ENCODE data around the gene MAN2A2.
"Not testable (repeated sequence)": the region's sequence is repeated elsewhere in the genome, so short reads cannot be mapped to it uniquely, and the experiment has no call there.

MAN2A2 gene

GRCh38 chr15:90922712-90923322 is 19.7 kb downstream of the MAN2A2 start:
- not testable (repeated sequence) for DNase-seq

DNA sequence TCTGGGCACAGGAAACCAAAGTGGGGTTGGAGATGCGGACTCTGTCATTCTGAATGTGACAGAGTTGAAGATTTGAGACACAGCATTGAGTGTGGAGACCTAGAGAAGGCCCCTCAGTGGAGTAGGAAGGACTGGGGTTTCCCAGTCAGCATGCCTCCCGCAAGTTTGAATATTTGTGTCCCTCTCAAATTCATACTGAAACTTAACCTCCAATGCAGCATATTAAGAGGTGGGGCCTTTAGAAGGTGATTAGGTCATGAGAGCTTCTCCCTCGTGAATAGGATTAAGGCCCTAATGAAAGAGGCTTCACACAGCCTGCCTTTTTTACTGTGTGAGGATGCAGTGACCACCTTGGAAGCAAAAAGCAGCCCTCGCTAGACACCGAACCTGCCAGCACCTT is 21.3 kb downstream of the MAN2A2 start:
- DNase-seq = no peak

DNA sequence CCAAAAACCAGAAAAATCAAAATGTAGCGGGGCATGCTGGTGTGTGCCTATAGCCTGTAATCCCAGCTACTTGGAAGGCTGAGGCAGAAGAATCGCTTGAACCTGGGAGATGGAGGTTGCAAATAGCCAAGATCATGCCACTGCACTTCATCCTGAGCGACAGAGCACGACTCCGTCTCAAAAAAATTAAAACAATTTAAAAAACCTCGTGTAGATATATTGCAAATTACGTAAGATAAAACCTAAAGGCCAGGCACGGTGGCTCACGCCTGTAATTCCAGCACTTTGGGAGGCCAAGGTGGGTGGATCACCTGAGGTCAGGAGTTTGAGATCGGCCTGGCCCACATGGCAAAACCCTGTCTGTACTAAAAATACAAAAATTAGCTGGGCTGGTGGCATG is 23.7 kb downstream of the MAN2A2 start:
- DNase-seq = not testable (repeated sequence)

DNA sequence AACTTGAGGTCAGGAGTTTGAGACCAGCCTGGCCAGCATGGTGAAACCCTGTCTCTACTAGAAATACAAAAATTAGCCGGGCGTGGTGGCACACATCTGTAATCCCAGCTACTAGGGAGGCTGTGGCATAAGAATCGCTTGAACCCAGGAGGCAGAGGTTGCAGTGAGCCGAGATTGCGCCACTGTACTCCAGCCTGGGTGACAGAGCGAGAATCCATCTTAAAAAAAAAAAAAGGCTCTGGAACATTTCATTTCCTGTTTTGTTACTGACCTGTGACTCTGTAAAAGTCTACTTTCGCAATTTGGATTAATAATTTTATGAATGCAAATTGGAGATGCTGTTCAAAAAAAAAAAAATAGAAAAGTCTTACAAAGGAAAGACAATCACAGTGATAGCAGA is 25.0 kb downstream of the MAN2A2 start:
- not testable (repeated sequence) for DNase-seq

GRCh38 chr15:90929246-90930019 is 26.3 kb downstream of the MAN2A2 start:
- DNase-seq = no peak

DNA sequence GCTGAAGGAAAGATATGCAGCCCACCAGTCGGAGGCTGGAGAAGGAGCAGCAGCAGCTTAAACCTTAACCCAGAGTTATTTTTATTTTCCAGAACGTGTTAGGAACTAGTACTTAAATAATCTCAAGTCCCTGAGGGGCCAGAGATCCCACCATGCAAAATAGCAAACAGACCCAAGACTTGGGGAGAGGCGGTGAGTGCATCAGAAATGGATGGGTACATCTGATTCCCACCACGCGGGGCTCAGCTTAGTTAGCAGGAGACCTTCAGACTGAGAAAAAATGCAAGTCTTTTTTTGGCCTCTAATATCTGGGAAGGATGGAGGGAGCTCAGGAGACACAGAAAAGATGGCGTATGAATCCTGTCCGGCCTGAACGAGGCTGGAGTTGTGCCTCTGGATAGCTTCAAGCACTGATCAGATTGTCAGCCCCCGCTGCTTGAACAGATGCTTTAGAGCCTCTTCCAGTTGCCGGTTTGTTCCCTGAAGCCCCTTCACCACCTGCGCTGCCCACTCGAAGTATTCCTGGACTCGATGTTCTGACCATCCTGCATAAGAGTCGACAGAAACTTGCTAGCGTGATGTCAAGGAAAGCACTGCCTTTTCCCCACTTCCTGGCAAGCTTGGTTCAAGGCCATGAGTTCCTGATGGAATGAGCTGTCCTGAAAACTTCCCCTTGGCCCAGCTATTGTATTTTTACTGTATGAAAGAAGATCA is 27.9 kb downstream of the MAN2A2 start:
- DNase-seq = no peak

GRCh38 chr15:90931575-90931827 is 28.4 kb downstream of the MAN2A2 start:
- no peak for DNase-seq

- peak; percentile 88 for DNase-seq
These were observed 28.9 kb downstream of the MAN2A2 start, which contains the start of gene HDDC3 for GRCh38 chr15:90931828-90932659. HDDC3 (minus strand) TSS chr15:90932549; CDS start chr15:90932540, 9 bp downstream.

DNA sequence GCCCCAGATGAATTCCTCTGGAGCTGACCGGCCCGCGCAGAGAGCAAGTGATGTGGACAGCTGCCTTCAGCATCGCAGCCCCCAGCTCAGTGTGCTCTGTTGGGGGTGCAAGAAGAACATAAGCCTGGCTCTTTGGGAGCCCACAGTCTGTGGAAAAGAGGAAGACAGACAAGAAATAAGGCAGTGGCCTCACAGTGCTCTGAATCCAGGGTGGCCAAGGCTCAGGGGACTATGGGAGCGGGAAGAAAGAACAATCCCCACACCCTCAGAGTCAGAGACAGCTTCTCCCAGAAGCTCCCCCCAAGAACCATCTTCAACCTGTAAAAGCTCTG is 29.5 kb downstream of the MAN2A2 start:
- no peak for DNase-seq

DNA sequence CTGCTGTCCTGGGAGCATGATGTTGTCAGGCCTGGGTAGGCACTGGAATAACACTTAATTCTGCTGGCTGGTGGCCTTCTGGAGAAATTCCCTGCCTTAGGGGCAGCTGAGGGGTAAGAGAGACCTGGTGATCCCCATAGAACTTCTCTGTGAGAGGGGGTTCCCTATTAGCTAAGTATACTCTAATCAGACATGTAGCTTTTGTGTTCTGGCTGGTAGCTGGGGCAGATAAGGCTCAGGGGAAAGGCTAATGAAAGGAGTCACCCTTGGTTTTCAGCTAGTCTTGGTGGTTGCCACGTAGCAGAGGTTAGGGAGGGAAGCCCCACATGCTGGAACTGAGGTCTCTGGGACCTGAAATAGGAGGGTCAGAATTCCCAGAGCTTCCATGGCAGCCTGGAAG is 30.2 kb downstream of the MAN2A2 start:
- no peak for DNase-seq

DNA sequence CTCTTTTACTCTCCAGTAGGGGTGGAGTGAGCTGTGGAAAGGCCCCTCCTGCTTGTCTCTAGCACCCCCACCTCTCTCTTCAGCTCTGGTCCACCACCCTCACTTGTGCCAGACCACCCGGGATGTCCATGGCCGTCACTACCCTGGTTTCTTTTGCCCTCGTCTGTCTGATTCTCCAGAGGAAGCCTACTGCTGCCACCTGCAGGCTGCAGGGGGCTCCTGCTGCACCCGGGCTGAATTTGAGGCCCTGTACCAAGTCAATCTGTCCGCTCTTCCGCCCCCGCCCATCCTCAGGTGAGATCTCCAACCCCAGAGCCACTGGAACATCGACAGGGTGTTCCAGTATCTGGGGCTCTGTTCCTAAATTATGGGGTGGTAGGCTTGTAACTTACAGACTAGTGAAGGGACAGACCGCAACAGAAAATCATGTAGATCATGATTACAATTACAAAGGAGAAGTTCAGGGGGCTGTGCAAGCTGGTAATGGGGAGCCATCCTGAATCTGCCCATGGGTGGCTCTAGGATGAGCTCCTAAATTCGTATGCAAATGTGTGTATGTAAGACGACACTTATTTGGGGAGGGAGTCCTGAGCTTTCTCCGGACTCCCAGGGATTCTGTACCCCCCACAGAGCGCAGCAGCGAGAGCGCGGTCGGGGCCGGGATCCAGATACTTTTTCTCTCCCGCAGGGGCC is 31.3 kb downstream of the MAN2A2 start:
- peak; percentile 78 for DNase-seq

- peak; percentile 92 for DNase-seq
These were observed 32.0 kb downstream of the MAN2A2 start, which contains the start of gene UNC45A for GRCh38 chr15:90934949-90935751. UNC45A (plus strand) TSS chr15:90935285; CDS start chr15:90935325, 40 bp downstream.

- no peak for DNase-seq
These were observed 33.7 kb downstream of the MAN2A2 start for GRCh38 chr15:90936823-90937222.

- DNase-seq = no peak
These were observed 35.2 kb downstream of the MAN2A2 start for GRCh38 chr15:90938261-90938660.

DNA sequence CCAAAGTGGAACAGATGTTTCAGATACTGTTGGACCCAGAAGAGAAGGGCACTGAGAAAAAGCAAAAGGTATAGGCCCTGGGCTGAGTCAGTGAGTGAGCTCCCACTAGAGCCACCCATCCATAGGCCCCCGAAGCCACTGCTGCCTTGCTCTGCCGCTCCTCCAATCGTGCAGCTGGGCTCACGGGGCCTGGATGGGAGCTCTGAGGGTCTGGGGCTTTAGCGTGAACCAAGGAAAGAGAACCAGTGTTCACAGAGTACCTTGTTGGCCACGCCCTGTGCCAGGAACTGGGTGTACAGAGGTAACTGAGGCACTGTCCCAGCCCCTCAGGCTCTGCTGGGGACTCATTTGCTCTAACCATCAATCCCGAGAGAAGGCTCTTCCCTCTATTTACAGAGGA is 36.7 kb downstream of the MAN2A2 start:
- DNase-seq = no peak

- no peak for DNase-seq
These were observed 37.9 kb downstream of the MAN2A2 start for GRCh38 chr15:90941038-90941437.

- no peak for DNase-seq
These were observed 39.4 kb downstream of the MAN2A2 start for GRCh38 chr15:90942354-90943120.

DNA sequence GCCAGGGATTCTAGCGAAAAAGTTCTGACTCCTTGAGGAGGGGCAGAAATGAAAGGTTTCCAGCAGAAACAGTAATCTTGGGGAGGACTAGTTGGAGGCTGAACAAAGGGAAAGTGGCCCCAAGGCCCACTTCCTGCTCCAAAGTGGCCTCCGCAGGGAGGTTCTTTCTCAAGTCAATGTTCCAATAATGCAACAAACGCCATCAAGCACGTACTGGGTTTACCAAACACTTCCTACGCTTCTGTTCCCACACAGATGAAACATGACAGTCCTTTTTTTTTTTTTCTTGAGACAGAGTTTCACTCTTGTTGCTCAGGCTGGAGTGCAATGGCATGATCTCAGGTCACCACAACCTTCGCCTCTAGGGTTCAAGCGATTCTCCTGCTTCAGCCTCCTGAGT is 42.0 kb downstream of the MAN2A2 start:
- no peak for DNase-seq

DNA sequence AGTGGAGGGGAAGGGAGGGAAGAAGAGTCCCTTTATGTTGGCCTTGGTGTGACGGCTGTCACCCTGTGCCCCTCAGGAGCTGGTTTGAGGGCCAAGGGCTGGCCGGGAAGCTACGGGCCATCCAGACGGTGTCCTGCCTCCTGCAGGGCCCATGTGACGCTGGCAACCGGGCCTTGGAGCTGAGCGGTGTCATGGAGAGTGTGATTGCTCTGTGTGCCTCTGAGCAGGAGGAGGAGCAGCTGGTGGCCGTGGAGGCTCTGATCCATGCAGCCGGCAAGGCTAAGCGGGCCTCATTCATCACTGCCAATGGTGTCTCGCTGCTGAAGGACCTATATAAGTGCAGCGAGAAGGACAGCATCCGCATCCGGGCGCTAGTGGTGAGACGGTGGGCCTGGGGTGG is 43.4 kb downstream of the MAN2A2 start:
- DNase-seq = no peak

- DNase-seq = no peak
These were observed 44.0 kb downstream of the MAN2A2 start for GRCh38 chr15:90946941-90947576.

All from NCI-H226 (cell line).